GM19328 (cell line): ENCODE results near the gene SNX12.
"Not testable (repeated sequence)": the region's sequence is repeated elsewhere in the genome, so short reads cannot be mapped to it uniquely, and the experiment has no call there.

Experiments
- ATAC-seq: cut with Tn5 transposase; IDR thresholded peaks from one replicate; pipeline ENCODE4 v1.9.1; 2021; ENCODE audit warnings: mild to moderate bottlenecking, moderate library complexity; ENCODE audit not compliant: unreplicated experiment

SNX12 gene

DNA sequence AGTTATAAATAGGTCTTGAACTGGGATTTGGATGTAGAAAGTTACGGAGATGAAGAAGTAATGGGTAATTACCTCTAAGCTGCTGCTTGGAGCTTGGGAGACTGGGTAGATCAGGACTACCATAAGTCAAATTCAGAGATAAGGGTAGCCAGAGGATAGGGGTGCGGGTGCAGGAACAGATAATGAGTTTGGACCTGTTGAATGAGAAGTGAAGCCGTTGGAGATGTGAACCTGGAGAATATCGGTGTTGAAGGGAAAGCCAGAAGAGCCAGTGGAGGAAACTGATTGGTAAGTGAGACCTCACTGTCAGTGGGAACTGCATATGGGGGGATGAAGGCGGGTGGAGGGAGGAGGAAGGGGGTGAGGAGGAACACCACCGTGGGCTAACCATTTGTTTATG lies 26.9 kb upstream of the SNX12 start:
- ATAC-seq: no peak

GRCh38 chrX:71091263-71091662 lies 23.1 kb upstream of the SNX12 start:
- no peak for ATAC-seq

GRCh38 chrX:71085900-71086299 lies 17.8 kb upstream of the SNX12 start:
- ATAC-seq: no peak

GRCh38 chrX:71082822-71083221 lies 14.7 kb upstream of the SNX12 start:
- ATAC-seq: no peak

DNA sequence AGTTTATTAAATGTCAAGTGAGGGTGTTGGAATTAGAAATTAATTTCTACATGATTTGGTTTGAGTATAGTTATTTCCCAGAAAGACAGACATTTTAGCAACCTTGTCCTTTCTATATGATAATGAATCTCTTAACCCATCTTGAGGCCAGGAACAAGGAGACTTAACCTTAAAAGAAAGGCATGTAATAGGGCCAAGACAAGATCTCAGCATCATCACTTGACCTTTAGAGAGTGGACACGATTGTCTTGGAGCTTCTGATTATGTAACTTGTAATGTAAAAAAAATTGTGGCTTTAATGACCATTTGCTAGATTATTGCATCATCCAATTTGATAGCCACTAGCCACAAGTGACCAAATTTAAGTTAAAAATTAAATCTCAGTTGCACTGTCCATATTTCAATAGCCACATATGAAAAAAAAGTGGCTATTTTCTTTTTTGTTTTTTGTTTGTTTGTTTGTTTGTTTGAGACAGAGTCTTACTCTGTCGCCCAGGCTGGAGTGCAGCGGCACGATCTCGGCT lies 14.1 kb upstream of the SNX12 start:
- no peak for ATAC-seq

DNA sequence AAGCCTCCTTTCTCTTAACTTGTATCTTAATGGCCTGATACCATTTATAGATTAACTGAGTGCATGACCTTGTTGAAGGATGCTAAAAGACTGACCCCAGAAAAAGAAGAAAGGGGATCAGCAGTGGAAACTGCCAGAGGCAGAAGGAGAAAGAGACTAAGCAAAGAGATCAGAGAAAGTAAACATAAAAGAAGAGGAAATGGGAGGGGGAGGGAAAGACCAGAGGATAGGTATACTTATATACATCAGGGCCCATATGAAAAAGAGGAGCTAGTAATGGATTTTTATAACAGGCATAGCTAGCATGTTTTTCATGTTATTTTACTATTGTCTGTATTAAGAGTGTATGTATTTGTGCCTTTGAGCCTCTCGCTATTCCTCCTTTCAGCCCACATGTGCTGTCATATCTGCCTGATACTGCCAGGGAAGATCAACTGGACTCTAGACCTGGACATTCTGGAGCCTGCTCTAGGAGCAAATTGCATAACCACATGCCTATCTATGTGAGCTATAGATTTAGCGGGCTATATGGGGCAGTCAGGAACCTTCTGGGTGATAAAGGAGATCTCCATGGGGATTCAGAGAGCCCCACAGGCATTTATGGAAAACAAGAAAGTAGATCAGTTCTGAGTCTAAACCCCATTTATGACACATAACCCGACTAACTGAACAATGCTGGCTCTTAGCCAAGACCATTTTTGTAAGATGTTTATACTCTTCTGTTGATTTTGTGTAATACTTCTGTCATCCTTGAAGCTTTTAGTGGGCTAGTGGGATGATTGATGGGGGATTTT lies 13.4 kb upstream of the SNX12 start:
- ATAC-seq: no peak

DNA sequence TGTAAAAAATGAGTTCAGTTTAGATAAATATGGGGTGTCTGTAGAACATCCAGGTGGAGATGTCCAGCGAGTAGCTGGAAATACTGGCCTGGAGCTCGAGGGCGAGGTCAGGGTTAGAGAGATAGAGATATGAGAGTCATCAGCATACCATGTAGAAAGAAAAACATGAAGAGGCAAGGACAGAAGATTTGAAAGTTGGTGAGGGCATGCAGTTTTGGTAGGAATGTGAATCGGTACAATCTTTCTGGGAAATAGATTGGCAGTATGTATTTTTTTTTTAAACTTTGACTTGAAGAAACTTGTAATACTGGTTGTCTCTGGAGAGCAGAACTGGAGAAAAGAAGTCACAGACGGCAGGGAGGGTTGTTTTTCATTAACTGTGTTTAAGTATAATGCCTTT lies 2.4 kb upstream of the SNX12 start:
- no peak for ATAC-seq

DNA sequence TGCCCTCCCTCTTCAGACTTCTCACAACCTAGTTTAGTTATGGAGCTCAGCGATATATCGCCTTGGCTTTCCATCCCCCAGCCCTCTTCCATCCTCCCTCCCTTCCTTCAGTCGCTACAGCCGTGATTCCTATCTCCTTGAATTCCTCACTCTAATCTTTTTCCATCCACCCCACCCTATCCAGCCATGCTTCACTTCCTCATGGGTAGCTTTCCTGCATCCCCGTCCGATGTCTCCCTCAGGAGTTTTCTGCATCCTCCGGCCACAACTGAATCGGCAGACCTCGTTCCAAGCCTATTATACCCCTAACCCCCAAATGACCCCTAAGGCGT lies 456 bp downstream of the SNX12 start:
- no peak for ATAC-seq

DNA sequence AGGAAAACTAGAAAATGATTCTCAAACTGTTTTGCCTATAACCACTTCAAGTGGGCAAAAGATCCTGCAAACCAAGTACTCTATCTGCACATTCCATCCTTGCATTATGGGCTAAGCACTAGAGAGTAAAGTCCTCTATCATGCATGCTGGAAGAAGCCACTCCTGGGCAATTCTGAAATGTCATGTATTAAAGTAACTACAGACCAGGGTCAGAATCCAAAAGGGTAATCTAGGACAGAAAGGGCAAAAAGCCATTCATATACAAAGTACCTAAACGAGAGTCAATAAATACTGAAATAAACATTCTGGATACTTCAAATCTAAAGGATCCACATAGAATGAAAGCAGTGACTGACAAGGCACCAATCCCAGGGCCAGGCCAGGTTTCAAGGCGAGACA lies 1.0 kb downstream of the SNX12 start:
- no peak for ATAC-seq

DNA sequence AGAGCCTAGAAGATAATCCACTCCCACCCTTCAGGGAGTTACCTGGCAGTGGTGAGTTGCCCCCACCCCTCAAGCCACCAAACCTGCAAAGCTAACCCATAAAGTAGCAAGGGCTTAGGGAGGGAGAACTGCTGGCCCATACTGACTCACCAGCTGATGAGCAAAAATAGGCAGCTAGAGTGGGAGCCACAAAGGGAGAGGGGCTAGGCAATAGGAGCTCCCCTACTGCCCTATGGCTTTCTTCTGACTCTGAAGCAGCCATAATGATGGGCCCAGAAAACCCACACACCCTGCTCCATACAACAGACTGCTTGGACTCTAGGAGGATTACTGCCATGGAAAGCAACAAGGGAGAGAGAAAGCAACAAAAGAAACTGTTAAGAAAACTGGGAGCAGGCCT lies 8.0 kb downstream of the SNX12 start:
- no peak for ATAC-seq

DNA sequence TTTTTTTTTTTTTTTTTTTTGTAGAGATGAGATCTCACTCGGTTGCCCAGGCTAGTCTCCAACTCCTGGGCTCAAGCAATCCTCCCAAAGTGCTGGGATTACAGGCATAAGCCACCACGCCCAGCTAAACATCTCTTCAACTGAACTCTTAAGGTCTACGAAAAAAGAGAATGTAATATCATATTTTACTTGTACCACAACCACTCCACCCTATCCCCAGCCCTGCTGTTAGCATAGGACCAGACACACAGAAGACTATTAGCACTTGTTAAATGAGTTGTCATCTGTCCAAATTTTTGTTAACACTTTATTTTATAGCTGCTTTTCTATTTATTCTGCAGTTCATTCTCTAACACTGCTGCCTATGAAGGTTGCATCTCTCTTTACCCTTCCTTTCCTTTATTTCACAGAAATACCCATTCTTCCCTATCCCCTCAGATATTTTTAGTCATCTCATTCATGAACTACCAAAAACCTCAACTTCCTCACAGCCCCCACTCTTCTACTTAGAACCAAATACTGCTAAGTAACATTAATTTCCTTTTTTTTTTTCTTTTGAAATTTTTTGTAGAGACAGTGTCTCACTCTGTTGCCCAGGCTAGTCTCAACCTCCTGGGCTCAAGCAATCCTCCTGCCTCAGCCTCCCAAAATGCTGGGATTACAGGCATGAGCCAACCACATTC lies 10.1 kb downstream of the SNX12 start:
- ATAC-seq: no peak

DNA sequence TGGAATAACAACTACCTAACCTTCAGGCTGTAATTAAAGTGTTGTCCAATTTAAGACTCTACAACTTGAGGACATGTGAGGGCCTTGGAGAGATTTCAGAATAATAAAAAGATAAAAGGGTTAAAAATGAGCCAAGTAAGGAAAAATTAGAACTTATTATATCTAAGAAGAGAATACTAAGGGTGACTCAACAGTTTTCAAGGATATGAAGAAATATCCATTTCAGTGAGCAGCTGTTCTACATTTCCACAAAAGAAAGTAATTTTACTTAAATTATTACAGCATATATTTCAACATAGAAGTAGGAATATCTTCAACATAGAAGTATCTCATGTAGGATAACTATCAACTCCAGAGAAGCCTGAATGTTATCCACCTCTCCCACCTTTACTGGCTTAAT lies 11.3 kb downstream of the SNX12 start:
- ATAC-seq: no peak

GRCh38 chrX:71053217-71053621 lies 14.9 kb downstream of the SNX12 start:
- no peak for ATAC-seq

- ATAC-seq: no peak
Observed at GRCh38 chrX:71052721-71053120, 15.4 kb downstream of the SNX12 start.

GRCh38 chrX:71047891-71048290 lies 20.2 kb downstream of the SNX12 start:
- not testable (repeated sequence) for ATAC-seq

DNA sequence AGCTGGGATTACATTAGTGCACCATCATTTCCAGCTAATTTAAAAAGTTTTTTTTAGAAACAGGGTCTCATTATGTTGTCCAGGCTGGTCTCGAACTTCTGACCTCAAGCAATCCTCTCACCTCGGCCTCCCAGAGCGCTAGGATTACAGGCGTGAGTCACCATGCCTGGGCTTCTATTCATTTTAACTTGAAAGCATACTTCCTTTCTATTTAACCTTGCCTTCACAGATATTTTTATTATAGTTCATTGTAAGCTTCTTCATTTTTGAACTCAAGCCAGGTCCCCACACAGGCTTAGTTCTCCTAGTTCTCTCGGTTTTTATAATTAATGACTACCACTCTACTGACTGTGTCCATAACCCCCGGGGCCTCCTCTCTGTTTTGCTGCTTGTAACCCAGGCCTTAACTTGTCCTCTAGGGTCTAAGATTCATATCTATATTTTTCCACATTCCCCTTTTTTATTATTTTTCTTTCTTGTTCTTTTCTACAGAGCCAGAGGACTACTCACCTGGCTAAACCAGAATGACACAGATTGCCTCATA lies 50.7 kb downstream of the SNX12 start:
- ATAC-seq: no peak
